ENCODE results near the gene ZNF124. TPM values are rescaled to one million over a fixed set of nuclear protein-coding genes. Genes with fewer than 3 reads are reported as not detected.
"Not testable (repeated sequence)": the region's sequence is repeated elsewhere in the genome, so short reads cannot be mapped to it uniquely, and the experiment has no call there.

Gene ZNF124
- total RNA-seq, 2 experiments from 2014 or later, result 18.3 to 20.0 TPM

DNA sequence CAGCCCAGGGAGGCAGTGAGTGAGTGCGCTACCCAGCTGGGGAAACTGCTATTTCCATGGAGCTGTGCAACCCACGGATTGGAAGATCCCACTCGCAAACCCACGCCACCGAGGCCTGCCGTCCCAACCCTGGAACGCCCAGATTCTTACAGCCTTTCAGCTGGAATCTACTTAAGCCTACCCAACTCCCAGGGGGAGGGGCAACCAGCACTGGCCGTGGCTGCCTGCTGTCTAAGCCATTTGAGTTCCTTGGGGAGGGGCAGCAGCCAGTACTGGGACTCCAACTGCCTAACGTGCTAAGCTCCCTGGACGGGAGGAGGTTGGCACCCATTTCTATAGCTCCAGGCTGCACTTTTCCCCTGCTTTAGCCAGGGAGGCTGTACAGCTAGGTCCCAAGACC is 40.6 kb downstream of the ZNF124 start:
- ATAC-seq (ENCODE audit: poor library complexity), result no peak
- Mint-ChIP-seq H3K9me3 (peaks cover 22% of the 10 kb centered on the region), H3K27me3 (no peaks in the 10 kb centered on the region), H3K36me3 (ENCODE audit: low read depth) (peaks cover 68% of the 10 kb centered on the region), H3K4me1 (ENCODE audit: low read depth) (peaks cover 8% of the 10 kb centered on the region), H3K27ac (no peak overlapping the region), H3K4me3 (no peak overlapping the region)
- Histone ChIP-seq H3K4me3 (ENCODE audit: low read length) (no peak overlapping the region), H3K27ac (ENCODE audit: low read depth in 1 of 2, low read length in 2 of 2) (no peak overlapping the region), H3K4me1 (ENCODE audit: insufficient read depth, low read length) (no peaks in the 10 kb centered on the region), H3K9me3 (ENCODE audit: control insufficient read depth in 1 of 2, insufficient read depth in 1 of 2, low read length in 2 of 2) (peaks cover 25 to 58% of the 10 kb centered on the region in 2 experiments), H3K27me3 (ENCODE audit: control insufficient read depth in 1 of 2, insufficient read depth in 2 of 2, low read length in 2 of 2) (no peaks in the 10 kb centered on the region), H3K36me3 (ENCODE audit: insufficient read depth, low read length) (no peaks in the 10 kb centered on the region)
- intact Hi-C loops (cut with DNase I, micrococcal nuclease), result no loop called here
- DNase-seq, result no peak
- TF ChIP-seq, protein P1, sequence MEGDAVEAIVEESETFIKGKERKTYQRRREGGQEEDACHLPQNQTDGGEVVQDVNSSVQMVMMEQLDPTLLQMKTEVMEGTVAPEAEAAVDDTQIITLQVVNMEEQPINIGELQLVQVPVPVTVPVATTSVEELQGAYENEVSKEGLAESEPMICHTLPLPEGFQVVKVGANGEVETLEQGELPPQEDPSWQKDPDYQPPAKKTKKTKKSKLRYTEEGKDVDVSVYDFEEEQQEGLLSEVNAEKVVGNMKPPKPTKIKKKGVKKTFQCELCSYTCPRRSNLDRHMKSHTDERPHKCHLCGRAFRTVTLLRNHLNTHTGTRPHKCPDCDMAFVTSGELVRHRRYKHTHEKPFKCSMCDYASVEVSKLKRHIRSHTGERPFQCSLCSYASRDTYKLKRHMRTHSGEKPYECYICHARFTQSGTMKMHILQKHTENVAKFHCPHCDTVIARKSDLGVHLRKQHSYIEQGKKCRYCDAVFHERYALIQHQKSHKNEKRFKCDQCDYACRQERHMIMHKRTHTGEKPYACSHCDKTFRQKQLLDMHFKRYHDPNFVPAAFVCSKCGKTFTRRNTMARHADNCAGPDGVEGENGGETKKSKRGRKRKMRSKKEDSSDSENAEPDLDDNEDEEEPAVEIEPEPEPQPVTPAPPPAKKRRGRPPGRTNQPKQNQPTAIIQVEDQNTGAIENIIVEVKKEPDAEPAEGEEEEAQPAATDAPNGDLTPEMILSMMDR (IDR thresholded peaks at IDR 0.05), result no peak
- CTCF ChIA-PET, result no interaction called here
- POLR2A ChIA-PET, result no interaction called here

DNA sequence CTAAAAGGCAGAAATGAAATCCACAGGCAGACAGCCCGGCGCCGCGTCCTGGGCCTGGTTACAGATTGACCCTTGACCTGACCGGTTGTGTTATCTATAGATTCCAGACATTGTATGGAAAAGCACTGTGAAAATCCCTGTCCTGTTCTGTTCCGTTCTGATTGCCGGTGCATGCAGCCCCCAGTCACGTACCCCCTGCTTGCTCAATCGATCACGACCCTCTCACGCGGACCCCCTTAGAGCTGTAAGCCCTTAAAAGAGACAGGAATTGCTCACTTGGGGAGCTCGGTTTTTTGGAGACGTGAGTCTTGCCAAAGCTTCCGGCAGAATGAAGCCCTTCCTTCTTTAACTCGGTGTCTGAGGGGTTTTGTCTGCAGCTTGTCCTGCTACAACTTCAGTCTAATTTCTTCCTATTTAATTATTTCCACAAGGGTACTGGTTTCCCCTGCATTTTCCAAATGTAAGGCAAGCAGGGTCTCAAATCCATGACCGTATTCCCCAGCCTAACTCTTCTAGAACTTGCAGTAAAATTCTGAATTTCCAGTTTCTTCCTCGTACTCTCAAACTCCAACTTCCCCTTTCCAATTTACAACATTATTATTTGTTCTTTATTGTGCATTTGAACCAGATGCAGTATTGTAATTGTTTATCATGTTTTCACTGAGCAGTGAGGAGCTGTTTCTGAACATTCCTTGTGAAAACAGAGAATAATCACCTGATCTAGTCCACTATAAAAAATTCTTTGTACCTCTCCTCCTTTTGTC is 44.1 kb downstream of the ZNF124 start:
- ATAC-seq (ENCODE audit: poor library complexity); DNase-seq; H3K9me3 Mint-ChIP-seq; CTCF ChIA-PET; H3K36me3 ChIP-seq (ENCODE audit: insufficient read depth, low read length); H3K27ac ChIP-seq (ENCODE audit: low read depth in 1 of 2, low read length in 2 of 2); H3K27me3 Mint-ChIP-seq; H3K27me3 ChIP-seq (ENCODE audit: control insufficient read depth in 1 of 2, insufficient read depth in 2 of 2, low read length in 2 of 2); H3K4me1 ChIP-seq (ENCODE audit: insufficient read depth, low read length); H3K4me1 Mint-ChIP-seq (ENCODE audit: low read depth): not testable (repeated sequence)
- peak overlapping the region; percentile 48 for H3K27ac Mint-ChIP-seq
- peak overlapping the region; percentile 95 for H3K4me3 Mint-ChIP-seq
- peaks cover 42% of the 10 kb centered on the region for H3K36me3 Mint-ChIP-seq (ENCODE audit: low read depth)
- POLR2A ChIA-PET, result interaction anchor here (0.7 to 1.1 kb wide), 3 partner anchors 41 to 82 kb away, joined by 3 read pairs; no protein-coding TSS in a partner anchor
- Histone ChIP-seq H3K9me3 (ENCODE audit: control insufficient read depth in 1 of 2, insufficient read depth in 1 of 2, low read length in 2 of 2) (peaks cover 29 to 34% of the 10 kb centered on the region in 2 experiments), H3K4me3 (ENCODE audit: low read length) (peak overlapping the region; percentile 10)
- intact Hi-C loops (cut with DNase I, micrococcal nuclease), result loop anchor here in 1 of 2 experiments (2.0 kb wide), 1 partner anchor 41 kb away; no protein-coding TSS in a partner anchor

DNA sequence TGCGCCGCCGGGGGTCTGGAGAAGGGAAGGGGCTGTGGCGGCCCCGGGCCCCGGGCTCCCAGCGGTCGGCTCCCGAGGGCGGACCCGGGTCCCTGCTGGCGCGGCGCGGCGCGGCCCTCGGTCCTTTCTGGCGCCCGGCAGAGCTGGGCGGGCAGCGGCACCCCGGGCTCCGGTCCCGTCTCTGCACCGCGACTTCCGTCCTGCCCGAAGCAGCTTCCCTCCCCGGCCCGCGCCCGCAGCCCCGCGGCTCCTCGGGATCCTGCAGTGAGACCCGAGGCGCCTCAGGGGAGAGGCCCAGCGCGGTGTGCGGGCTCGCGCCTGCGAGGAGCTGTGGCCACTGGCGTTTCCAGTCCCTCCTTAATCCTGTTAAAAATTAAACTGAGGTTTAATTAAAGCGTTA is 45.2 kb downstream of the ZNF124 start:
- H3K4me3 Mint-ChIP-seq; intact Hi-C loops (cut with DNase I, micrococcal nuclease); H3K36me3 ChIP-seq (ENCODE audit: insufficient read depth, low read length); H3K27ac ChIP-seq (ENCODE audit: low read depth in 1 of 2, low read length in 2 of 2); H3K4me1 Mint-ChIP-seq (ENCODE audit: low read depth); POLR2A ChIA-PET; H3K27me3 ChIP-seq (ENCODE audit: control insufficient read depth in 1 of 2, insufficient read depth in 2 of 2, low read length in 2 of 2); H3K4me1 ChIP-seq (ENCODE audit: insufficient read depth, low read length); H3K9me3 Mint-ChIP-seq; H3K27me3 Mint-ChIP-seq; H3K27ac Mint-ChIP-seq; CTCF ChIA-PET; H3K4me3 ChIP-seq (ENCODE audit: low read length); DNase-seq: not testable (repeated sequence)
- peak; percentile 51 for ATAC-seq (ENCODE audit: poor library complexity)
- H3K36me3 Mint-ChIP-seq (ENCODE audit: low read depth), result peaks cover 32% of the 10 kb centered on the region
- peaks cover 23 to 28% of the 10 kb centered on the region in 2 experiments for H3K9me3 ChIP-seq (ENCODE audit: control insufficient read depth in 1 of 2, insufficient read depth in 1 of 2, low read length in 2 of 2)

DNA sequence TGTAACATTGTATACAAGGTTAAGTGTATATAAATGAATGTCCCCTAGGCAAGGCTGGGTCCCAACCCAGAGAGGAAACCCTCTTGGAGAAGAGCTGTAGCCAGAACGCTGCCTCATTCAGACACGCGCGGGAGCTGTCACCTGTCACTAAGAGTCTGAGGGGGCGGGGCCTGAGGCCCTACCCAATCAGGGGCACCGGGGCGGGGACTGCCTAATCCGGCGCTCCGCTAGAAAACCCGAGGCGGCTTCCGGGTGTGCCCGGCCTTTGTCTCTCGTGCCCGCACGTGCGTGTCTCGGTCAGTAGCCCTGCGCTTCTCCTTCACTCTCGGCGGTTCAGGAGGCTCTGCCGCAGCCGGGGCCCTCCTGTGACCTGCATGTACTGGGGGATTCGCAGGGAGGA is 45.7 kb downstream of the ZNF124 start:
- CTCF ChIA-PET; intact Hi-C loops (cut with DNase I, micrococcal nuclease); DNase-seq; H3K4me3 Mint-ChIP-seq; H3K27ac ChIP-seq (ENCODE audit: low read depth in 1 of 2, low read length in 2 of 2); H3K9me3 Mint-ChIP-seq; H3K27me3 Mint-ChIP-seq; H3K4me1 Mint-ChIP-seq (ENCODE audit: low read depth); H3K4me1 ChIP-seq (ENCODE audit: insufficient read depth, low read length); H3K27me3 ChIP-seq (ENCODE audit: control insufficient read depth in 1 of 2, insufficient read depth in 2 of 2, low read length in 2 of 2); H3K27ac Mint-ChIP-seq; POLR2A ChIA-PET; H3K4me3 ChIP-seq (ENCODE audit: low read length); H3K36me3 ChIP-seq (ENCODE audit: insufficient read depth, low read length): not testable (repeated sequence)
- ATAC-seq (ENCODE audit: poor library complexity), result peak; percentile 99
- H3K36me3 Mint-ChIP-seq (ENCODE audit: low read depth), result peaks cover 32% of the 10 kb centered on the region
- peaks cover 19 to 24% of the 10 kb centered on the region in 2 experiments for H3K9me3 ChIP-seq (ENCODE audit: control insufficient read depth in 1 of 2, insufficient read depth in 1 of 2, low read length in 2 of 2)
